Lower leg skin (tissue), 4 donors: ENCODE results near the gene AK6. TPM values are rescaled to one million over a fixed set of nuclear protein-coding genes. Genes with fewer than 3 reads are reported as not detected.

ENCODE experiments used
- DNase-seq, 2 donors: peaks; one replicate each; pipeline ENCODE4 v3.0.0-alpha.2; 2019; ENCODE audit warnings: low spot score in 2 of 2
- H3K4me3 ChIP-seq: fragments of 200-600 bp; sonication (generic); 2 replicates; pipeline ENCODE4 v1.5.1; 2017; ENCODE audit warnings: mild to moderate bottlenecking, low read depth; ENCODE audit not compliant: poor library complexity, severe bottlenecking
- POLR2A ChIP-seq, 2 donors: fragments of 450-650 bp; IDR thresholded peaks; one replicate each; pipeline ENCODE4 v1.6.1; 2016 to 2017; ENCODE audit warnings: antibody characterized with exemption in 2 of 2, mild to moderate bottlenecking in 1 of 2, moderate library complexity in 1 of 2
- WGBS, 2 donors: methylation state at CpG; one replicate each; pipeline ENCODE4 v1.1.5; 2018; 5-methylcytosine and 5-hydroxymethylcytosine counted together
- intact Hi-C: fragments of 100-400 bp; cut with DNase I; formaldehyde crosslinking; loops from one replicate; pipeline ENCODE4 v1.15.0; 2023; ENCODE audit warnings: low total_unique reads
- total RNA-seq, 4 donors: library from RNA; depleted of rRNA; stranded (reverse); fragments of >200 nt; gene quantifications; one replicate each; pipeline ENCODE4 v1.1.0, GENCODE V29; 2016
- TF ChIP-seq, protein P1 (sequence below), 3 donors: fragments of 450-650 bp; IDR thresholded peaks; one replicate each; pipeline ENCODE4 v1.5.1; 2016; ENCODE audit warnings: antibody characterized with exemption in 3 of 3, mild to moderate bottlenecking in 3 of 3, moderate library complexity in 2 of 3

The AK6 gene
- 10 to 100 TPM; 10.5 to 19.1 (median 15.0) TPM for total RNA-seq

DNA sequence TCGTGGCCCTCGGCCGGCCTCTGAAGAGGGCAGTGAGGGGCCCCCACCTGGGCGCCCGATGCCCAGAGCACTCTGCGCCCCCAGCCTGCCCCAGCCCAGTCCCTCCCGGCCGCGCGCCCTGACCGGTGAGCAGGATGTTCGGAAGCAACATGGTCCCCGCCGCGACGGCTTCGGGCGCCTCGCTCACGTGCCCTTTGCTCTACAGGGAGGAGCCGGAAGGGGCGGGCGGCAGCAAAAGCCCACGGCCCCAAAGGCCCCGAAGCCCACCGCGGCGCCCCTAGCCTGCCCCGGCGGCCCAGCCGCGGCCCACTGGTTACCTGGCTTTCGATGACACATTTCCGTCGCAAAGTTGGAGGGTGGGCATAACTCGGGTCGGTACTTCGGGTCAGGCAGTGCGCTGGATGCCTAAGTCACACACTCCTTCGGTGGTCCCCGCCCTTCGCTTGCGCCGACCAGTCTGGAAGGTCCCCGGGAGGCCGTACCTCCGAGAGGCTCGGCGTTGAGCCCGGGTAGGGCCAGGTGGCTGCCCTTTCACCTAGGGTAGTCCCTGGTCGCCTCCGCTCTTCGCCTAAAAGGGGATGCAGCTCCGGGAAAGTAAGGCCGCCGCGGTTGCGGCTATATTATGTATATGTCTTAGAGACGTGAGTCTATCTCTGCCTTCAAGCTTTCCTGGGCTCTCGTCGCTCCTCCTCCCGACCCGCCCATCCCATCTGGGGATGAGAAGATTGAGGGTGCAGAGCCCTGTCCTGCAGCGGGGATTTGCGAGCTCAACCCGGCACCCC, at the start of gene AK6, which contains the start of the genes RAD17 and TAF9:
Gene AK6 (minus strand): TSS at position 181 of the 782 bp plus-strand sequence. CDS start 30 bp downstream, at position 151.
Gene RAD17 (plus strand): TSS at position 479 of the 782 bp plus-strand sequence. CDS start 2,391 bp downstream, outside the sequence.
Gene TAF9 (minus strand): TSS at position 181 of the 782 bp plus-strand sequence. CDS start 3,783 bp downstream, outside the sequence.
- TF ChIP-seq POLR2A (IDR thresholded peaks at IDR 0.05) = peak in 1 of 2 donors; percentile 29
- TF ChIP-seq, protein P1, sequence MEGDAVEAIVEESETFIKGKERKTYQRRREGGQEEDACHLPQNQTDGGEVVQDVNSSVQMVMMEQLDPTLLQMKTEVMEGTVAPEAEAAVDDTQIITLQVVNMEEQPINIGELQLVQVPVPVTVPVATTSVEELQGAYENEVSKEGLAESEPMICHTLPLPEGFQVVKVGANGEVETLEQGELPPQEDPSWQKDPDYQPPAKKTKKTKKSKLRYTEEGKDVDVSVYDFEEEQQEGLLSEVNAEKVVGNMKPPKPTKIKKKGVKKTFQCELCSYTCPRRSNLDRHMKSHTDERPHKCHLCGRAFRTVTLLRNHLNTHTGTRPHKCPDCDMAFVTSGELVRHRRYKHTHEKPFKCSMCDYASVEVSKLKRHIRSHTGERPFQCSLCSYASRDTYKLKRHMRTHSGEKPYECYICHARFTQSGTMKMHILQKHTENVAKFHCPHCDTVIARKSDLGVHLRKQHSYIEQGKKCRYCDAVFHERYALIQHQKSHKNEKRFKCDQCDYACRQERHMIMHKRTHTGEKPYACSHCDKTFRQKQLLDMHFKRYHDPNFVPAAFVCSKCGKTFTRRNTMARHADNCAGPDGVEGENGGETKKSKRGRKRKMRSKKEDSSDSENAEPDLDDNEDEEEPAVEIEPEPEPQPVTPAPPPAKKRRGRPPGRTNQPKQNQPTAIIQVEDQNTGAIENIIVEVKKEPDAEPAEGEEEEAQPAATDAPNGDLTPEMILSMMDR (IDR thresholded peaks at IDR 0.05) = peak in 1 of 3 donors; percentile 38

DNA sequence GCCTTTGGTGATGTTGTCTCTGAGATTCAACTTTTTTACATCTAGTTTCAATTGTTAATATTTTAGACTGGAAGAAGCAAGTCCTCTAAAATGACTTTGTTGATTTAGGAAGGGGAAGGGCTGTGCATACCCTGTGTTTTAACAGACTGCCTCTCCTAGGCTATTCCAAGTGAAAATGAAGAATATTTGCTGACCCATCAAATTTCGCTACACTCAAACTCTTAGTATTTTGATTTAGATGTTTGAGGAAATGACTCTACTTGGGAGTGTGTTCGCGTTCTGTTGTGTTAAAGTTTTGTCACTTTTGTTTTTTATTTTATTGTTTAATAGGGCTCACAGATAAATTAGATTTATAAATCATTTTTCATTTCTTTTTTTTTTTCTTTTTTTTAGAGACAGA, 49.2 kb upstream of the AK6 start:
- DNase-seq = no peak
- WGBS, 2 donors = 92 to 94% methylated on average over 3 of the region's 3 CpGs
- intact Hi-C loops = no loop called here

More for the DNA sequence above, at the start of gene AK6, which contains the start of the genes RAD17 and TAF9:
- peak within 1 kb of the TSS; percentile 61 for H3K4me3 ChIP-seq
- DNase-seq = peak; percentile 90 to 98
- intact Hi-C loops = no loop called here
- 0% methylated on average over 34 to 38 of the region's 66 CpGs for WGBS, 2 donors

DNA sequence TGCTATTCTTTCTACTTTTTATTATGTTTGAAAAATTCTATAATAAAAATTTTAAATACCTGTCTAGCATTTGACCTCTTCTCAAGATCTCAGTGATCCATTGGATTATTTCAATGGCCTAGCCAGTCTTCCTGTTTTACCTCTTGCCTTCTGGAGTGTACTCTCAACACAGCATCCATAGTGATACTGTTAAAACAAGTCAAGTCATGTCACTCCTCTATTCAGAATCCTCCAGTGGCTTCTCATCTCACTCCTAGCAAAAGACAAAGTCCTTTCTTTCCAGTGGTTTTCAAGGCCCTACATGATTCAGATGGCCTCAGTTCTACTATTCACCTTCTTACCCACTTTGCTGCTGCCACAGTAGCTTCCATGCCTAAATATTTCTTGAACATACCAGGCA, 47.4 kb upstream of the AK6 start:
- no peak for TF ChIP-seq POLR2A (IDR thresholded peaks at IDR 0.05)
- TF ChIP-seq, protein P1 (IDR thresholded peaks at IDR 0.05) = no peak
- no peak for DNase-seq
- intact Hi-C loops = no loop called here
- no peak overlapping the region for H3K4me3 ChIP-seq

More for the DNA sequence above, 49.2 kb upstream of the AK6 start:
- TF ChIP-seq, protein P1 (IDR thresholded peaks at IDR 0.05) = no peak
- TF ChIP-seq POLR2A (IDR thresholded peaks at IDR 0.05) = no peak
- H3K4me3 ChIP-seq = no peak overlapping the region

DNA sequence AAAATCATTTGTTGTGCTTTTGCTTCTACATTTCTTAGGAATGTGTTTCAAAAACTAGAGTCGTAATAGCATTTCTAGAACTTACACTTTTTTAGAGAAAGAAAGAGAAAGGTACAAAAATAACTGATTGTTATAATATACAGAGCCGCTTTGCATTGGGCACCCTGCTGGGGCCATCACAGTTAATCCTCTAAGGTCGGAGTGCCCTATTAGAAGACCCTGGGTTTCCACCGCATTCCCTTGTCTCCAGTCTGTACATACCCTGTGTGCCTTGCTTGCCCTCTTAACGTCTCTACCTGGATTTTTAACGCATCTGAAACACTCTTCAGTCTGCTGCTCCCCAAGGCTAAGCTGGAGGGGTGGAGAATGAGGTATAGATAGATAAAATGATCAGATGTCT, 46.9 kb upstream of the AK6 start:
- 62 to 66% methylated on average over 6 of the region's 6 CpGs for WGBS, 2 donors

DNA sequence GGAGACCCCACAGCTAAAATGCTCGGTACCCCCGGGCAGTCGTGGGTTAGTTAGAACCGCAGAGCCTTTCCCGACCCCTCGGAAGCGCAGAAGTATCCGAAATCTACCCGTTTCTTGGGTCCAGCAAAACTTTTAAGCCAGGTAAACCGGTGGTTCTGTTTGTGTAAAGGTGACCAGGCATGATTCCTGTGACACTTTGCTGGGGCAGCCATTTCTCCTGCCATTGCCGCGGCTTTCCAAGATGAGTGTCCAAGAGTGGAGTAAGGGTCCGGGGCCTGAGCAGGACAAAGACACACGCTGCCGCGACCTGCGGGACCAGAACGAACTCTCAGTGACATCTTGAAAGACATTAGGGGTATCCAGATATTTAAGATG, 46.3 kb upstream of the AK6 start:
- TF ChIP-seq POLR2A (IDR thresholded peaks at IDR 0.05) = no peak
- TF ChIP-seq, protein P1 (IDR thresholded peaks at IDR 0.05) = no peak
- 38% methylated on average over 18 of the region's 18 CpGs for WGBS, 2 donors
- peak overlapping the region; percentile 53 for H3K4me3 ChIP-seq
- DNase-seq = no peak
- intact Hi-C loops = no loop called here

More for the DNA sequence above, 46.9 kb upstream of the AK6 start:
- intact Hi-C loops = no loop called here
- DNase-seq = no peak
- no peak for TF ChIP-seq POLR2A (IDR thresholded peaks at IDR 0.05)
- TF ChIP-seq, protein P1 (IDR thresholded peaks at IDR 0.05) = no peak
- no peak overlapping the region for H3K4me3 ChIP-seq
